IPS-NIHi11 (cell line): ENCODE data around the gene AKT2.

ENCODE experiments used
- DNase-seq: peaks from one replicate; pipeline ENCODE4 v3.0.0; 2012; ENCODE audit warnings: mixed read lengths, low spot score

Gene AKT2

DNA sequence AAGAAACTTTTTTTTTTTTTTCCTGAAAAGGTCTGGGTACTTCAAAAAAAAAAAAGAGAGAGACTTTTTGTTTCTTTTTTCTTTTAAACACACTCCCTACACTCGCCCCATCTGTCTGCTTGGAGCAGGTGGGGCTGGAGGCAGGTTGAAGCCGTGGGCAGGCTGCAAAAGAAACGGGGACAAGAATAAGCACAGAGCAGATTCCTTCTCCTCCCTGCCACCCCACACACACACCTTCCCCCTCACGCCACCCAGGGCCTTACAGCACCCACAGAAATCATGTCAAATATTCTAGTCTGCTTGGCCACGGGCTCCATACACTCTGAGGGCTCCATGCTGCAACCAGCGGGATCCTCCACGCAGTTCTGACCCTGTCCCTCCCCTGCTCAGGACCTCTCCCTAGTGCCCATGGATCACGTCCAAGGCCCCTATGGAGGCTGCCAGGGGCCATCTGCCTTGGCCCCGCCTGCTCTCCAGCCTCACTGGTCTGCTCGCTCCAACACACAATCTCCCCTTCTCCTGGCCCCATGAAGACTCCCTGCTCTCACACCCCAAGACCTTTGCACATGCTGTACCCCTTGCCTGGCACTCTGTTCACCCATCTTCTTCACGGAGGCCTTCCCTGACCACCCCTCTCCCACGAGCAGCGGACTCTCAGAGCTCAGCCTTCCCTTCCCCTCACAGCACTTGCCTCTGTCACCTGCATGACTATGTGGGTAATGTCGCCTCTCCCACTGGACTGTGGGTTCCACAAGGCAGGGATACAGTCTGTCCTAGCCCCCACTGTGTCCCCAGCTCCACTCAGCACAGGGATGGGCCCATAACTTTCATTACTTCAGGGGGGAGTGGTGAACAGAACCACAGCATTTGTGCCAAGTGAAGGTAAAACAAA, 11.4 kb downstream of the AKT2 start:
- no peak for DNase-seq

DNA sequence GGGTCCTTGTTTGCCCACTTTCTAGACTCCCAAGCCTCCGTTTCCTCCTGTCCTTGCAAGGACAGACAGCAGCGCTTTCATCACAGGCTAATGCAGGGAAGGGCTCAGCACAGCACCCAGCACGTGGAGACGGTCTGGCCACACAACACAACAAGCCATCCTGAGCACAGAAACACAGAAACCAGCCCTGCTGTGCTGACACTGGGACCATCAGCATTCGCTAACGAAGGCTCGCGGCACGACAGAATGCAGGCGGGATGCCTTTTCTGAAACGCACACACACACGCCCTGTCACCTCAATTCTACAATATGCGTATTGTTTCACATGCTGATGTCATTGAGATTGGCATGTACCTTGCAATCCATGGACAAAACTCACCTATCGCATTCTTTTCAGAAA, 12.9 kb downstream of the AKT2 start:
- DNase-seq: no peak

- DNase-seq: no peak
These were observed 13.4 kb downstream of the AKT2 start for GRCh38 chr19:40271706-40272105.

DNA sequence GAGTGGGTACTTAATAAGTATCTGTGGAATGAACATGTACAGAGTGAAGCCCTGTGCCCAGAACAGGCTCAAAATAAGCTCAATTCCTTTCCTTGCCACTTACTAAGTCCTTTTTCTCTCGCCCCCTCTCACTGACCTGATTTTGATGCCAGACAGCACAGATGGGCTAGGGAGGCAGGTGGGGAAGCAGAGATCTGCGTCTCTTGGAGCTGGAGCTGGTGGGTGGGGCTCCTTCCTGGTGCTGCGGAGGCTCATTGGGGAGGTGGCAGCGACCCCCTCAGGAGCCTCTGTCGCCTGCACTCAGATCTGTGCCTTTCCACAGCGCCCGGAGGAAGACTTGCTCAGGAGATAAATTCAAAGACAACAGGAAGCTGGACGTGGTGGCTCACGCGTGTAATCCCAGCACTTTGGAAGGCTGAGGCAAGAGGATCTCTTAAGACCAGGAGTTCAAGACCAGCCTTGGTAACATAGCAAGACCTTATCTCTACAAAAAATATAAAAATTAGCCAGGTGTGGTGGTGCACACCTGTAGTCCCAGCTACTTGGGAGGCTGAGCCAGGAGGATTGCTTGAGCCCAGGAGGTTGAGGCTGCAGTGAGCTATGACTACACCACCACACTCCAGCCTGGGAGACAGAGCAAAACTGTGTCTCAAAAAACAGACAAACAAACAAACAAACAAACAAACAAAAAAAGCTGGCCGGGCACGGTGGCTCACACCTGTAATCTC, 14.6 kb downstream of the AKT2 start:
- DNase-seq: no peak

DNA sequence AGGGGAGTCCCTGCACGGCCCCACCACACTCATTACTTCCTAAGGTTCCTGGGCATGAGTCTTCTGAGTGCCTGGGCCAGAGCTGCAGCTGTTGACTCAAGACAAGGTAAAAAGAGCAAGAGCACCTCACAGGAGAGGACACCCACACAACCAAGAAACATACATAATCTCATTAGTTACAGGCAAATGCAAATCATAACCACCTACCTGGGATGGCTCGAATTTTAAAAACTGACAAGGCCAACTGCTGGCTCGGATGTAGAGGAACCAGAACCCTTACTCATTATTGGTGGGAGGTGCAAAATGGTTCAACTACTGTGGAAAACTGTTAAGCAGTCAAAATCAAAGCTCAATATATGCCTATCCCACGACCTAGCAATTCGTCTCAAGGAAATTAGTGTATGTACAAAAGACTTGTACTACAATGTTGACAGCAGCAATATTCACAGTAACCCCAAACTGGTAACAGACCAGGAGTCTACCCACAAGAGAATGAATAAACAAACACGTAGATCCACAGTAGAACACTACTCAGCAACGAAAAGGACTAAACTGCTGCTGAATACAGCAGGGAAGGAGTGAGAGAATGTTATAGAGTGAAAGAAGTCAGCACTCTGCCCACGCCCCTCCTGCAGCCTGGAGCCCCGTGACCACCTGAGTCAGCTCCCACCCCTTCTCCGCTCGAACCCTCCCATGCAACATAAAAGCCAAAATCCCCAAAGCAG, 15.8 kb downstream of the AKT2 start:
- no peak for DNase-seq

- DNase-seq: no peak
These were observed 17.5 kb downstream of the AKT2 start for GRCh38 chr19:40267601-40267997.

GRCh38 chr19:40266912-40267600, 18.1 kb downstream of the AKT2 start:
- DNase-seq: no peak

DNA sequence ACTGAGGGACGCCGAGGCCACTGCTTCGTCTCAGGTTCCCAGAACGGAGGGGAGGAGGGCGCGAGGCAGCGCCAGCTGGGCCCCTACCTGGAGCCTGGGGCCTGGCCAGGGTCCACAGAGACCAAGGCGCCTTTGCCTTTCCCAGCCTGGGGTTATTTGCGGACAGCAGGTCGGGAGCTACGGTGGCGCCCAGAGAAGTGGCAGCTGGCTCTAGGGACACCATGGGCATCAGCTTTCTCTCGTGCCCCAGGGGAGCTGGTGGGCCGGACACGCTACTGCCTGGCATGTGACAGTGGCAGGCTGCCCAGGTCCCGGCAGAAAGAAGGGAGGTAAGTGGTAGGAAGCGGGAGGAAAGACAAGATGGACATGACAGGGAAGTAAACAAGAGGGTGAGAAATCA, 19.0 kb downstream of the AKT2 start:
- no peak for DNase-seq

DNA sequence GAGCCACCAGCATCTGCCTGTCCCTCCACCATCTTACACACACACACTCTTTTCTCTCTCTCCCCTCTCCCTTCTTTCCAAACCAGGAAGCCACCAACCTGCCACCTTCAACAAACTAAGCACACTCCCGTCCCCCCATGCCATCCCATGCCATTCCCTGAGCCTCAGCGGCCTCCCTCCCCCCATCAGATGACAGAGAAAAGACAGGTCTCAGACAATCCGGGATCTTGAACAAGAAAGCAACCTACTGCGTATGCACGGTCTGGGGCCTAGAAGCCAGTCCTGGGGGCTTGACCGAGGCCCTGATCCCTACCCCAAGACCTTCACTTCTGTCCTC, 19.4 kb downstream of the AKT2 start:
- DNase-seq: no peak

- DNase-seq: no peak
These were observed 19.9 kb downstream of the AKT2 start for GRCh38 chr19:40265055-40265762.

DNA sequence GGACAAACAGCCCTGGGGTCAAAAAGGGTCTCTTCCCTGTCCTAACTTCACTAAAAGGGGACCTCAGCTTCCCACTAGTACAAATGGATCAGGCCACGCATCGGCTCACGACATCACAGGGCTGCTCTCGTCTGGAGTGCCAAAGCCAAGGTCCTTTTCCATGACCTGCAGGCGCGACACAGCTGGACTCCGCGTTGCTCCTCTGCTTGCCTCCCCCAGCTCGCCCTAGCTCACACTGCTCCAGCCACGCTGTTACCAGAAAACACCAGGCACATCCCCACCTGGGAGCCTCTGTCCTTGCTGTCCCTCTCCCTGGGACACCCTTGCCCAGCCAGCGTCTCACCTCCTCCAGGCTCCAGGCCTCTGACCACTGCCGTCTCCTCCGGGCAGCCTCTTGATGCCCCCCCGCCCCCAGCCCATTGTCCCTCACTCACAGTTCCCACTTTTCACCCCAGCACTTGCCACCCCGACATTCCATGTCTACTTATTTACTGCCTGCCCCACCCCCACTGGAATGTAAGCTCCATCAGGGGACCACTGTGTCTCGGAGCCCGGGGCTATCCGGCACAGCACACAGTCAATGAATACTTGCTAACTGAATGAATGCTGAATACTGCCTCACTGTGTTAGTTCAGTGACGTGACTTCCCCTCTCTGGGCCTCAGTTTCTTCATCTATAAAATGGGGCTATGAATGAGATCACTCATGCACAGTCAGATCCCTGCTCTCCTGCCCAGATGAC, 20.7 kb downstream of the AKT2 start:
- no peak for DNase-seq

DNA sequence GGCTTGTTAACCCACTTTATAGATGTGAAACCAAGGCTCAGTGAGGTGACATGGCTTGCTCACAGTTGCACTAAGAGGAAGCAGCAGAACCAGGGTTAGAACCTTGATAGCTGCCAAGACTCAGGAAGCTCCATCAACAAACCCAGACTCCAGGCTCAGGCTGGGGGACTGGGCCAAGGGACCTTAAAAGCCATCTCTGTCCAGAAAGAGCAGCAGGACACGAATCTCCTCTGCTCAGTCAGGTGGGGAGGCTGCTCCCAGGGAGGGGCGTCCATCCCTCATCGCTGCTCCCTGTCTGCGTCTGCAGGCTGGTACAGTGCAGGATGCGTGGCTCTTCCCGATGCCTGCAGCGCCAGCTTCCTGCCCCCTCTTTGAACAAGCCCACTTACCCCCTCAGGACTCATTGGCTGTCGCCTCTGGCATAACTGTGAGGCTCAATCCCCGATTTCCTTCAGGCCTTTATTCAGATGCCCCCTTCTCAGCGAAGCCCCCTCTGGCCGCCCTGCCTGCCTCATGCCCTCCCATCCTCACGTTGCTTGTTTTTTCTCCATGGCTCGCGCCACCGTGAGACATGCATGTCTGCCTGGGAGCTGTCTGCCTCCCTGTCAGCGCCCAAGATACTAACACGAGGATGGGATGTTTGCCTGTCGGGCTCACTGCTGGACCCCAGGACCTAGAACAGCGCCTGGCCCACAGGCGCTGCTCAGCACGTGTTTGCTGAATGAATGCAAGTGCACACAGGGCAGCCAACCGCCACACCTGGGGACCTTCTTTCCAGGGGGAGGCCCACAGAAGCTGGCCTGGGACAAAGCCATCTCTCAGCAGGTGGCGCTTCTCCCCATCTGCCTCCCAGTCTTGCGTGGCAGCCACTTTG, 21.5 kb downstream of the AKT2 start:
- DNase-seq: no peak

DNA sequence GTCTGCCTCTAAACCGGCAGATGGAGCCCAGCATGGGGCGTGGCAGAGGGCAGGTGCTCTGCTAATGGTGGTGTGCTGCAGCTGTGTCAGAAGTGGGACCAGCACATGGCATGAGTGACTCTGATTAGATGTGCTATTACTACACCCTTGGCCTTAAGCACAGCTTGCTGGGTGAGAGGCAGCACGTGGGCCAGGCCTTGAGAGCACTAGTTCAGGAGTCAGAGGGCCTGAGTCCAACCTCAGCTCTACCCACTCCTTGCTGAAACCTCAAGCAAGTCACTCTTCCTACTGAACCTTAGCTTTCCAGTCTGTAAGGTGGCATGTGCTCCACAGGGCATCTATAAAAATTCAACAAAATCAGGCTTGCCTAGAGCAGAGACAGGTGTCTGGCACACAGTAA, 22.7 kb downstream of the AKT2 start:
- no peak for DNase-seq

- no peak for DNase-seq
These were observed 23.5 kb downstream of the AKT2 start for GRCh38 chr19:40261631-40262030.

DNA sequence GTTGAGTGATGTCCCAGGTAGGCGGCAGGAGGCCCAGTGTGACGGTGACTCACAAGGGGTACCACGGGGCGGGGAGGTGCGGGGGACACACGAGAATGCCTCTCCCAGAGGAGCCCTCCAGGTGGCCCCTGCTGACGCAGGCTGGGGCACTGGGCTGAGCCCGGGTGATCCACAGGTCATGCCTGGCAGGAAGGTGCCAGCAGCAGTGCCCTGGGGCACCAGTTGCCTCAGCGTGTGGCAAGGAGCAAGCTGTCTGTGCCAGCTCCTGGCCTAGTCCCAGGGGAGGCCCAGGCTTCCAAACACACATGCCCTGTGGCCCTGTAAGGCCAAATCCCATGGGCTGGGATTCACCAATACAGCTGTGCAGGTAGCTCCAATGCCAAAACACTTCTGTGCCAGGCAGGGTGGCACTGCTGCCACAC, 28.0 kb downstream of the AKT2 start:
- DNase-seq: peak; percentile 48

DNA sequence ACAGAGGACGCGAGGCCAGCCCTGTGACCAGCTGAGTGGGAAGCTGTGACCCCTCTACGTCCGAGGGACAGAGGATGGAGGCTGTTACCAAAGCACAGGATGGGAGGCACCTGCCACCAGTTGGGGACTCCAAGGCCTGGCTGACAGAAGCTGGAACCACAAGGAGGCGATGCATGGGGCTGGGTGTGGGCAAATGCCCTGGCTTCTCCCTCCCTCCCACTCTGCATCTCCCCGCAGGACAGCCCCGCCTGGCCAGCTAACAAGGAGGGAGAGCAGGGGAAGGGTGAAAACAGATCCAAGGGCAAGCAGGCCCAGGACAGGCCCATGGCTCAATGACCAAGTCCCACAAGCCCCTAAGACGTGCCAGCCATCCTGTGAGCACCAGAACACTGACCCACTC, 28.6 kb downstream of the AKT2 start:
- DNase-seq: no peak

DNA sequence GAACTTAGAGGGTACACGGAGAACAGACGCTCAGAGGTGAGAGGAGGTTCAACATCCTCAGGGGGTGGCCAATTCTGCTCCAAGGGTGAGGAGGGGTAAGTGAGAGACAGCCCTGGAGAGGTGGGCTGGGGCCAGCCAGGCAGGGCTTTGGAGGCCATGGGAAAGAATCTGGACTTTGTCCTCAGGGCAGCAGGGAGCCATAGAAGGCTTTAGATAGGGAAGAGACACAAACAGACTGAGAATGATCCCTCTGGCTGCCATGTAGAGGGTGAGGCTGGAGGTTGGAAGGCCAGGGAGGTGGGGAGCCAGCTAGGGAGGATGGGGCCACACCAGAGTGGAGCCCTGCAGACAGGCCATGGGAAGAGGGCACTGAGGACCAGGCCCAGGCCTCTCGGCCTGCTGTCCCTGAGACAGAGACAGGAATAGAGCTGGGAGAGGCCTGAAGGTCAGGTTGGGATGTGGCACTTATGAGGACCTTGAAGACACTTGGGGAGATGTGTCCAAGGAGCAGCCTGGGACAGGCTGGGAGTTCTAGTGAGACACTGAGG, 29.5 kb downstream of the AKT2 start:
- no peak for DNase-seq

- no peak for DNase-seq
These were observed 30.3 kb downstream of the AKT2 start for GRCh38 chr19:40254714-40255418.

- DNase-seq: no peak
These were observed 31.5 kb downstream of the AKT2 start for GRCh38 chr19:40253611-40254092.
